ENCODE results near the gene ANKEF1. TPM values are rescaled to one million over a fixed set of nuclear protein-coding genes. Genes with fewer than 3 reads are reported as not detected.

ANKEF1 gene
- total RNA-seq, 8 experiments from 2014 or later: 0.97 to 6.0 (median 4.4) TPM

- Histone ChIP-seq H3K27ac (no peak overlapping the region), H3K4me3 (no peak overlapping the region), H3K4me1 (replicated peaks in 1 of 2) (peaks cover 0 to 7% of the 10 kb centered on the region in 2 donors)
- WGBS, 10 experiments: 65 to 100% (median 93%) methylated on average over 2 to 5 of the region's 5 CpGs; no CpG with 5 or more reads in 2 of the 10 experiments
- in situ Hi-C loops (cut with MboI; ENCODE audit: low pct_unique_long_range_greater_than_20kb in 2 of 9, low sequenced_read_pairs in 9 of 9, unreplicated experiment in 9 of 9): loop anchor here in 3 of 9 experiments (25.0 kb wide), 3 partner anchors 89 to 664 kb away; no protein-coding TSS in a partner anchor
- ATAC-seq (replicated peaks in 6 of 8): no peak
Observed at GRCh38 chr20:10076126-10077080, 41.6 kb downstream of the ANKEF1 start.

- no peak overlapping the region for H3K27ac ChIP-seq
- ATAC-seq (replicated peaks in 6 of 8): no peak
- peaks cover 0 to 7% of the 10 kb centered on the region in 2 donors for H3K4me1 ChIP-seq (replicated peaks in 1 of 2)
- in situ Hi-C loops (cut with MboI; ENCODE audit: low pct_unique_long_range_greater_than_20kb in 2 of 9, low sequenced_read_pairs in 9 of 9, unreplicated experiment in 9 of 9): loop anchor here in 3 of 9 experiments (25.0 kb wide), 3 partner anchors 90 to 665 kb away; no protein-coding TSS in a partner anchor
- no peak overlapping the region for H3K4me3 ChIP-seq
- 0 to 63% (median 46%) methylated on average over 1 to 4 of the region's 4 CpGs; no CpG with 5 or more reads in 4 of the 10 experiments for WGBS, 10 experiments
Observed at GRCh38 chr20:10077081-10077471, 42.3 kb downstream of the ANKEF1 start.

GRCh38 chr20:10077886-10078285 lies 43.1 kb downstream of the ANKEF1 start:
- Histone ChIP-seq H3K27ac (no peak overlapping the region), H3K4me3 (no peak overlapping the region), H3K4me1 (replicated peaks in 1 of 2) (peaks cover 0 to 7% of the 10 kb centered on the region in 2 donors)
- WGBS, 10 experiments: 20 to 100% (median 60%) methylated on average over 1 to 2 of the region's 2 CpGs; no CpG with 5 or more reads in 1 of the 10 experiments
- ATAC-seq (replicated peaks in 6 of 8): no peak
- in situ Hi-C loops (cut with MboI; ENCODE audit: low pct_unique_long_range_greater_than_20kb in 2 of 9, low sequenced_read_pairs in 9 of 9, unreplicated experiment in 9 of 9): loop anchor here in 3 of 9 experiments (25.0 kb wide), 3 partner anchors 91 to 666 kb away; no protein-coding TSS in a partner anchor

- in situ Hi-C loops (cut with MboI; ENCODE audit: low pct_unique_long_range_greater_than_20kb in 2 of 9, low sequenced_read_pairs in 9 of 9, unreplicated experiment in 9 of 9): loop anchor here in 3 of 9 experiments (25.0 kb wide), 3 partner anchors 91 to 666 kb away; no protein-coding TSS in a partner anchor
- peaks cover 0 to 7% of the 10 kb centered on the region in 2 donors for H3K4me1 ChIP-seq (replicated peaks in 1 of 2)
- no peak overlapping the region for H3K4me3 ChIP-seq
- ATAC-seq (replicated peaks in 6 of 8): no peak
- WGBS, 10 experiments: 36 to 100% (median 87%) methylated on average over 1 to 3 of the region's 3 CpGs; no CpG with 5 or more reads in 1 of the 10 experiments
- H3K27ac ChIP-seq: no peak overlapping the region
Observed at GRCh38 chr20:10078403-10078802, 43.6 kb downstream of the ANKEF1 start.

GRCh38 chr20:10079964-10080363 lies 45.2 kb downstream of the ANKEF1 start:
- in situ Hi-C loops (cut with MboI; ENCODE audit: low pct_unique_long_range_greater_than_20kb in 2 of 9, low sequenced_read_pairs in 9 of 9, unreplicated experiment in 9 of 9): loop anchor here in 4 of 9 experiments (10.0 to 25.0 kb wide), 4 partner anchors 93 to 668 kb away; no protein-coding TSS in a partner anchor
- Histone ChIP-seq H3K4me3 (no peak overlapping the region), H3K27ac (no peak overlapping the region), H3K4me1 (replicated peaks in 1 of 2) (peaks cover 0 to 7% of the 10 kb centered on the region in 2 donors)
- peak in 1 of 8 experiments; percentile 23 for ATAC-seq (replicated peaks in 6 of 8)

GRCh38 chr20:10080574-10080973 lies 45.8 kb downstream of the ANKEF1 start:
- in situ Hi-C loops (cut with MboI; ENCODE audit: low pct_unique_long_range_greater_than_20kb in 2 of 9, low sequenced_read_pairs in 9 of 9, unreplicated experiment in 9 of 9): loop anchor here in 4 of 9 experiments (10.0 to 25.0 kb wide), 4 partner anchors 93 to 668 kb away; no protein-coding TSS in a partner anchor
- no peak overlapping the region for H3K4me3 ChIP-seq
- ATAC-seq (replicated peaks in 6 of 8): peak in 2 of 8 experiments; percentile 20 to 46
- peaks cover 0 to 7% of the 10 kb centered on the region in 2 donors for H3K4me1 ChIP-seq (replicated peaks in 1 of 2)
- no peak overlapping the region for H3K27ac ChIP-seq

GRCh38 chr20:10089871-10090587 lies 55.2 kb downstream of the ANKEF1 start:
- Histone ChIP-seq H3K4me1 (replicated peaks in 1 of 2) (peaks cover 0 to 2% of the 10 kb centered on the region in 2 donors), H3K27ac (no peak overlapping the region), H3K4me3 (no peak overlapping the region)
- peak in 2 of 8 experiments; percentile 7 to 13 for ATAC-seq (replicated peaks in 6 of 8)
- in situ Hi-C loops (cut with MboI; ENCODE audit: low pct_unique_long_range_greater_than_20kb in 2 of 9, low sequenced_read_pairs in 9 of 9, unreplicated experiment in 9 of 9): loop anchor here in 5 of 9 experiments (10.0 to 25.0 kb wide), 5 partner anchors 103 to 678 kb away; no protein-coding TSS in a partner anchor
- WGBS, 10 experiments: 50 to 100% (median 93%) methylated on average over 1 to 4 of the region's 4 CpGs; no CpG with 5 or more reads in 1 of the 10 experiments

- H3K27ac ChIP-seq: no peak overlapping the region
- in situ Hi-C loops (cut with MboI; ENCODE audit: low pct_unique_long_range_greater_than_20kb in 2 of 9, low sequenced_read_pairs in 9 of 9, unreplicated experiment in 9 of 9): loop anchor here in 4 of 9 experiments (10.0 to 25.0 kb wide), 5 partner anchors 103 to 678 kb away; no protein-coding TSS in a partner anchor
- ATAC-seq (replicated peaks in 6 of 8): peak; percentile 64 to 94 (median 82)
- WGBS, 10 experiments: 0 to 79% (median 31%) methylated on average over 1 to 2 of the region's 2 CpGs; no CpG with 5 or more reads in 5 of the 10 experiments
- no peak overlapping the region for H3K4me3 ChIP-seq
- H3K4me1 ChIP-seq (replicated peaks in 1 of 2): peaks cover 0 to 2% of the 10 kb centered on the region in 2 donors
Observed at GRCh38 chr20:10090588-10091166, 55.9 kb downstream of the ANKEF1 start.

GRCh38 chr20:10093087-10093591 lies 58.4 kb downstream of the ANKEF1 start:
- in situ Hi-C loops (cut with MboI; ENCODE audit: low pct_unique_long_range_greater_than_20kb in 2 of 9, low sequenced_read_pairs in 9 of 9, unreplicated experiment in 9 of 9): loop anchor here in 4 of 9 experiments (10.0 to 25.0 kb wide), 5 partner anchors 106 to 681 kb away; no protein-coding TSS in a partner anchor
- no peak overlapping the region for H3K27ac ChIP-seq

GRCh38 chr20:10094566-10095173 lies 59.9 kb downstream of the ANKEF1 start:
- Histone ChIP-seq H3K4me1 (replicated peaks in 1 of 2) (peaks cover 0 to 2% of the 10 kb centered on the region in 2 donors), H3K27ac (no peak overlapping the region), H3K4me3 (no peak overlapping the region)
- in situ Hi-C loops (cut with MboI; ENCODE audit: low pct_unique_long_range_greater_than_20kb in 2 of 9, low sequenced_read_pairs in 9 of 9, unreplicated experiment in 9 of 9): loop anchor here in 4 of 9 experiments (10.0 to 25.0 kb wide), 5 partner anchors 107 to 682 kb away; no protein-coding TSS in a partner anchor
- 31 to 98% (median 85%) methylated on average over 1 to 5 of the region's 5 CpGs for WGBS, 10 experiments
- no peak for ATAC-seq (replicated peaks in 6 of 8)

More at GRCh38 chr20:10093087-10093591, 58.4 kb downstream of the ANKEF1 start:
- 0 to 87% (median 66%) methylated on average over 1 to 2 of the region's 2 CpGs; no CpG with 5 or more reads in 3 of the 10 experiments for WGBS, 10 experiments
- ATAC-seq (replicated peaks in 6 of 8): peak; percentile 30 to 94 (median 88)
- peaks cover 0 to 2% of the 10 kb centered on the region in 2 donors for H3K4me1 ChIP-seq (replicated peaks in 1 of 2)
- H3K4me3 ChIP-seq: no peak overlapping the region

GRCh38 chr20:10096790-10097189 lies 62.0 kb downstream of the ANKEF1 start:
- no peak overlapping the region for H3K4me3 ChIP-seq
- in situ Hi-C loops (cut with MboI; ENCODE audit: low pct_unique_long_range_greater_than_20kb in 2 of 9, low sequenced_read_pairs in 9 of 9, unreplicated experiment in 9 of 9): loop anchor here in 4 of 9 experiments (10.0 to 25.0 kb wide), 5 partner anchors 109 to 684 kb away; no protein-coding TSS in a partner anchor
- no peak for ATAC-seq (replicated peaks in 6 of 8)
- H3K27ac ChIP-seq: no peak overlapping the region
- 79 to 100% (median 98%) methylated on average over 2 to 3 of the region's 3 CpGs; no CpG with 5 or more reads in 2 of the 10 experiments for WGBS, 10 experiments
- peaks cover 0 to 2% of the 10 kb centered on the region in 2 donors for H3K4me1 ChIP-seq (replicated peaks in 1 of 2)
